DOHH2 (cell line): Measurements from ENCODE around the gene CTSE.

ENCODE experiments used
- CTCF ChIP-seq: fragments of 200-600 bp; sonication (generic); IDR thresholded peaks from one replicate; pipeline ENCODE4 v1.5.1; 2014; ENCODE audit warnings: antibody characterized with exemption, mild to moderate bottlenecking, low read depth, low read length; ENCODE audit not compliant: poor library complexity, severe bottlenecking
- EZH2phosphoT487 ChIP-seq: fragments of 200-600 bp; sonication (generic); IDR thresholded peaks from 2 replicates; pipeline ENCODE4 v1.6.1; 2017; ENCODE audit warnings: borderline replicate concordance, mild to moderate bottlenecking, antibody characterized with exemption, low read length, moderate library complexity, mixed read lengths

DNA sequence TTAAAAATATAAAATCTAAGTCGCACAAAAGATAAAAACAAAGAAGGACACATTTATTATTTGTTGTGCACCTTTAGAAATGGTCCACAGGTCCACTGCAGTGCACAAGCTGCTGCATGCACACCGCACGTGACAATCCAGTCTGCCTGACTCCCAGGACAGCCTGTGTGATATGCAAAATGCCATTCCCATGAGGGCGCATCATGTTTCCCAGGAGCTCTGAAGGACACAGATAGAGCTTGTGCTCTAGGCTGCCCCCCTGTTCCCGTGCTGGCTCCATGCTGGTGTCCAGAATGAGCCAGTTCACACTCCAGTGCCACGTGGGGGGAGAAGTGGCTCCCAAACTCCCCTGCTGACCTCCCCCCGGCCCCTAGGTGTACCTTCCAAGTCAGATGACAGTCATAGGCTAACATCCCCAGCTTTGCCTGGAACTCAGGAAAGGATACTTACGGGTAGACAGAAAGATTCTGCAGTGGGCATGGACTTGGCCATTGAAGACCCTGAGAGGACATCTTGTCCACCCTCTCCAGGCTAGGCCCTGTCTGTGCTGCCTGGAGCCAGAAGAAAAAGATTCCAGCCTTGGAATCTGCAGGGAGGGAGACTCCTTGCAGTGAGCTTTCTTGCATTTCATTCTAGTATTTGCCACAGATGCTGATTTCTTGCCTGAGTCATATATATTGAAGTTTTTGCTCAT, 46.8 kb downstream of the CTSE start:
- TF ChIP-seq CTCF (no peak), EZH2phosphoT487 (no peak)
